Measurements from ENCODE around the gene FBXO5.
"Not testable (repeated sequence)": the region's sequence is repeated elsewhere in the genome, so short reads cannot be mapped to it uniquely, and the experiment has no call there.

Gene FBXO5

DNA sequence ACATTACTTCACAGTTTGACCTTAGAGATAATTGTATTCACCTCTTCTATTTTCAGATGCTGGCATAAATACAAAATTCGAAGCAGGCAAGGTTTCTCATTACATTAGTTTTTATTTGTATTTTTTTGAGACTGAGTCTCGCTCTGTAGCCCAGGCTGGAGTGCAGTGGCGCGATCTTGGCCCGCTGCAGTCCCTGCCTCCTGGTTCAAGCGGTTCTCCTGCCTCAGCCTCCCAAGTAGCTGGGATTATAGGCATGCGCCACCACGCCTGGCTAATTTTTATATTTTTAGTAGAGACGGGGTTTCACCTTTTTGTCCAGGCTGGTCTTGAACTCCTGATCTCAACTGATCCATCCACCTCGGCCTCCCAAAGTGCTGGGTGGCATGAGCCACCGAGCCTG, 2.5 kb upstream of the FBXO5 start:
- not testable (repeated sequence) for DNase-seq

DNA sequence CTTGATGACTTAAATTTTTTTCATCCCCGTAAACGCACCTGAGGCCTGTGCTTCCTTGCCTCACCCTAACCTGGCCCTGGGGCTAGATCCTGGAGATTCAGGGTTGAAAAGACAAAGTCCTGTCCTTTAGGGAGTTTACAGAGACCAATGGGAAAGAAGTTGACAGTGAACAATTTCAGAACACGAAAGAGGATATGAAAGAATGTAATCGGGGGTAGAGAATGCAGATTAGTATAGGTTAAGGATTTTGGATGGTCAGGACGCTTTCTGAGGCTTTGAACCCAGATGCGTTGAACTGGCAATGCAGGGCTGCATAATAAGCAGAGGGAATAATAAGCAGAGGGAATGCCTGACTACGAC, 1.7 kb upstream of the FBXO5 start:
- DNase-seq = no peak

DNA sequence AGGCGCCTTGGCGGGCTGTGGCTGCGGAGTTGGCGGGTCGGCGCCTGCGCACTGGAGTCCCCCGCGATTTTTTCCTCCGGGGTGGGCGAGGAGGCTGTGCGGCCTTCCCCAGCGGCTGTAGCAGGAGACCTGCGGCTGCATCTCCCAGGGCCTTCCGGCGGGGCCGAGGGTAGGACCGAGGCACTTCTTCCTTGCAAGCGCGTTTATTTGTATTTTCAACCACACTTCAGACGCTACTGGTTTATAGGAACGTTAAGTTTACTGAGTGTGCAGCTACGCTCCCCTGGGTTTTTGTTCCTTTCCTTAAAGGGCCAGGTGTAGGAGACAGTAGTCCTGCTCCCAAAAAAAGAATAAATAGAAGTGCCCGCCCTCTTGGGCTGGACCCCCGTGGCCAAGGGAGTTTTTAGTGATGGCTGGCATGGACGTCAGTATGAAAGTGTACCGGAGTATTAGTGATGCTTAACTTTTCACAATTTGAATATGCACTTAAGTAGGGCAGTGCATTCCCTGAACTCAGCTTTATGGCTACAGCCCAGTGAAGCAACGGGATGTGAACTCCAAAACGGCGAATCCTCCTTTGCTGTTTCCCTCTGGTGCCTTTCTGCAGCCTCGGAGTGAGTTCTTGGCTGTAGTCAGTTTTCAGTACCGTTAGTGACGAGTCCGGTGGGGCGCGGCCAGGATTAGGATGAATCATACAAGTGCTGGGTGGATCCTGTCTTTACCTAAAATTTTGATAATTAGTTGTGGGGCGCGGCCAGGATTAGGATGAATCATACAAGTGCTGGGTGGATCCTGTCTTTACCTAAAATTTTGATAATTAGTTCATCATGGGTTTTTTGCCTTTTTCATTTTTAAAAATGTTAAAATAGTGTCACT, 1.0 kb upstream of the FBXO5 start:
- DNase-seq = peak; percentile 89

DNA sequence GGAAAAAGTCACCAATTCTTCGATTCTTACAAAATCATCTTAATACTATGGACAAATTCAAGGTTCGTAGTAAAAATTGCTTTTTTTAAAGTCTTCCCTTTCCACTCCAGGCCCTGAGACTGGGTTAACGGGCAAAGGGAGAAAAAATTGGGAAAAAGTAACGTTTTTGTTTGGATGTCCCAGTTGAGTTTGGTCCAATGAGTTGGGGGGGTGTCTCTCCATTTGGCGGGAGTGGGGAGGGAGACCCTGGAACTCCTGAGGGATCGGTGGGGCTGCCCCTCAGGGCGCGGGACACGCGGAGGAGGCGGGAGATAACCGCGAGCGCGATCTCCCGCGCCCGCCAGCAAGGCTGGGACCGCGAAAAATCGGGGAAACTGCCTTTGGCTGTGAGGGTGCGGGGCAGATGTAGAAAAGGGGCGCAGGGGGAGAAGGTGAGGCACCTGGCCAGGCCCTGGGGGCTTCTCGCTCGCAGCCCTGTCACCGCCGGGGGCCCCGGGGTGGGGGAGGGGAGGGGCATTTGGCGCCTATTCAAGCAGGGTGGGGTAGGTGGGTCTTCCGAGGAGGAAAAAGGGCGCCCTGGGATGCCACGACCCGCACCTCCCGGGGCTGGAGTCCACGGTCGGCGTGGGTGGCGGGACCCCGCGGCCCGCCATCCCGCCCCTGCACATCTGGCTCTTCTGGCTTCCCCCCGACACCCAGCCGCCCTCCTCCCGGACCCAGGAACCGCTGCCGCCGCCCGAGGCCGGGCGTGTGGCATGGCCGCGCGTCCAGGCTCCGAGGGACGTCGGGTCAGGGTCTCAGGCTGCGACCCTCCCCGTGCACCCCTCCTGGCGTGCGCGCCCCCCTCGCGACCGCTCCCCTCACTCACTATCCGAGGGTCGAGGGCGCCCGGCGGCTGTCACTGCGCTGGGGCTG, 595 bp downstream of the FBXO5 start:
- no peak for DNase-seq

DNA sequence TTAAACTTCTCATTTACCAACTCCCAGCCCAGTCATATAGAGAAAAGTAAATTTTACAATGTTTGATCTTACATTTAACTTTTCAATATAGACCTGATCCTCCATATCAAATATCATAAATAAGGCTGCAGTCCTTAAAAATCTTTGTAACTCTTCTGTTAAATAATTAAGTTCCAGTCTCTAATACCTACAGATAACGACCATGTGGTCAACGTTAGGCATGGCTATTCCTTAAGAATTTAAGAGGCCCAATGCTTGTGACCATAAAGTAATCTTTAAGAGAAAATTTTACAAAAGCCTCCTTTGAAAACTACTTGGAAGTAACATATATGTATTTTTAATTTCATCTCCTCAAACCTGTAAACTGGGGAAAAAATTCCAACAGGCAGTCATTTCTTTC, 1.6 kb downstream of the FBXO5 start:
- DNase-seq = no peak

DNA sequence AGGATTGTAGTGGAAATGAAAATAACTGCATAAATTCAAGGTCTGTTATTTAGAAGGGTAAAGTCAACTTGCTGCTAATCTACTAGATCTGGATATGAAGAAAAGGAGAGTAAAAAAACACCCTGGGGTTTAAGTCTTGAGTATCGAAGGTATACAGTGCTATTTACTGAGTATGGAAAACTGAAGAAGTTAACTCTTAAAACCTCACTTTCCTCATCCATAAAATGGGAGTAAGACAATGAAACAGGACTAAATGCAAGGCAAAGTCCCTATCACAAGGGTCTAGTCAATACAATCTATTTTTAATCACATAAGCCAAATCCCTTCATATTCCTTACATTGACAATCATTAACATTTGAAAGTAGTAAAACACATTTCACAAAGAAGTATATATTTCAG, 2.2 kb downstream of the FBXO5 start:
- no peak for DNase-seq

DNA sequence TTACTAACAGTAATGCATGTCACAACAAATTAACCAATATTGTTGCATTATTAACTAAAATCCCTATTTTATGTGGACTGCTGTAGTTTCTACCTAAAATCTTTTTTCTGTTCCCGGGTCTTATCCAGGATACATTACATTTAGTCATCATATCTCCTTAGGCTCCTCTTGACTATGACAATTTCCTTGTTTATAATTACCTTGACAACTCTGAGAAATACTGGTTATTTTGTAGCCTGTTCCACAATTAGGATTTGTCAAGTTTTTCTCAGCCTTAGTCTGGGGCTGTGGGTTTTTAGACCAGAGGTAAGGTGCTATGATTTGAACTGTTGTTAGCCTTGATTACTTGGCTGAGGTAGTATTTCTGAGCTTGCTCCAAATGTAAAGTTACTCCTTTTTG, 3.7 kb downstream of the FBXO5 start:
- DNase-seq = no peak

DNA sequence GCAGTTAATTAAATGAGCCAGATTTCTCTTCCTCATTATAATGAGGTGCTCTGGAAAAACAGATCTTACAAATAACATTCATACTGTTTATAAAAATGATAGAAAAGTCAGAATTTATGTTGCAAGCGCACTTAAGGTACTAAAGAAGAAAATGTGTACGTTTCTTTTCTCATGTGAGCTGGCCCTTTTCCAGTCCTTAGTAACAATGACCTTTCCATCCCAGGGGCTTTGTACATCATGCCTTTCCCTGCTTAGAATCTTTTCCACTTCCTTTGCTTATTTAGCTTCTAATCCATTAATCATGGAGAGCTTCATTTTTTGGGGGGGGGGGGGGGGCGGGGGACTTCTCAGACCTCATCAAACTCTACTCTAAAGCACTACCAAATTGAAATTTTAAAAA, 4.8 kb downstream of the FBXO5 start:
- DNase-seq = no peak

DNA sequence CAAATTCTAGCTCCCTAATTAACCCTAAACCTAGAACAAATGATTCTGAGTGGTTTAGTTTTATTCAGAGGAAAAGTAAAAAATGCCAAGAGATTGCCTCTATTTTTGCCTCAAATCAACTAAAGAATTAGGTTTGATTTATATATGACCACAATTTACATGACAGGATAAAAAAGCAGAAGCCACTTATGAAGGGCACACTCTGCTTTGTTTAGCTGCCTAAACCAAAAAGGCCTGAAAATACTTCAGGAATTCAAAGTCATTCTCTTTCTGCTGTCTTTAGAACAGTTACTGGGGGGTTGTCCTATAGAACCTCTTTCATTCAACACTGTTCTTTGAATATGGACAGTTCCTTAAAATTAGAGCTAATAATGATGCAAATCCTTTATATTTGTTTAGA, 5.3 kb downstream of the FBXO5 start:
- no peak for DNase-seq

DNA sequence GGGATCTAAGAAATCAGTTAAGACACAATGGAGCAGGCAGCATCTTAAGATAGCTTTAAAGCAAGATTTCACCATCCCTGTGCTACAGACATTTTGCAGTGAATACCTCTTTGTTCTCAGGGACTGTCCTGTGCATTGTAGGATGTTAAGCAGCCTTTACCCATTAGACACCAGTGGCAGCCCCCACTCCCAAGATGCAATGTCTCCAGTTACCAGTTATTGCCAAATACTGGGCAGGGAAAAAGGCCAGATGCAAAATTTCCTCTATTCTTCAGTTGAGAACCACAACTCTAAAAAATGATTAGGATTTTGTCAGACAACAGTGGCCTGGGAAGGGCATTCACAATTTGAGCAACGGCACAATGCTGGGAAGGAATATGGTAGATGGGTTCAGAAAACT, 6.1 kb downstream of the FBXO5 start:
- no peak for DNase-seq

DNA sequence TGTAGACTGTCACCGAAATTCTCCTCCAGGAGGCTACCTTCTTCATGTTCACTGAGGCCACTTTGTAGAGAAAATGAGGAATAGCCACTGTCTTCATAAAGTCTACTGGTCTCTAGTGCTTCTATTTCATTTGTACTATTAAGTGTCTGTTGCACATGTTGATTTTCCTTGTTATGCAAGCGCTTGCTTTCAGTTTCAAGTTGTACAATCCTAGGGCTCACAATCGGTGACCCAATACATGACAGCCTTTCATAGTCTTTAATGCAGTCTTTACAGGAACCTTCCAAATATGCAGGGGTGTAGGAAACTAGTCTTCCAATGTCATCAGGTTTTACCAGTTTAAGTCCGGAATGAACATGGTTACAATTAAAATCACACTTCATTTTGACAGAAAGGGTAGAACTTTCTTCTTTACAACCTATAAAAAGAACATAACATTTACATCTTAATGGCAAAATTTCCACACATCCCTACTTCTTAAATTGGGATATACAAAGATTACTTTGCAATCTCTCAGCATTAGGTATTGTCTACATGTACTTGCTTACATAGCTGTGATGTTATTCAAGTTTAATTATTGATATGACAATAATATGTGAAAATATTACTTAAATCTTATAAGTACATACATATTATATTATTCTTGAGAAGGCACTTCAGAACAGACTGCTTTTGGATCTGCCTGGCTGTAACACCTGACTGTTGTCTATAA, 7.5 kb downstream of the FBXO5 start:
- DNase-seq = no peak

DNA sequence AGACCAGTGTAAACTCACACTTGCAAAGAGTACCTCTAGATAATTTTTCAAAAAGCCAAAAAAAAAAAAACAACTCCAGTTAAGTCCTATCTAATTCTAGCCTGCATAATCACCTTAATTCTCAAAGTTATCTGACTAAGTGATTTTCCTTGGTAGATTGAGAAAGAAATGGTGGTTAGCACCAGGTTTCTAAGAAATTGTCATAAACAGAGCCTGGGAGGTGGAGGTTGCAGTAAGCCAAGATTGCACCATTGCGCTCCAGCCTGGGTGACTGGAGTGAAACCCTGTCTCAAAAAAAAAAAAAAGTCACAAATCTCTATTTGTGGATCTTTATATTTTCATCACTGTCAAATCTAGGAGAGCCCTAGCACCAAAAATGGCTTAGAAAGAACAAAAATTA, 8.9 kb downstream of the FBXO5 start:
- no peak for DNase-seq

DNA sequence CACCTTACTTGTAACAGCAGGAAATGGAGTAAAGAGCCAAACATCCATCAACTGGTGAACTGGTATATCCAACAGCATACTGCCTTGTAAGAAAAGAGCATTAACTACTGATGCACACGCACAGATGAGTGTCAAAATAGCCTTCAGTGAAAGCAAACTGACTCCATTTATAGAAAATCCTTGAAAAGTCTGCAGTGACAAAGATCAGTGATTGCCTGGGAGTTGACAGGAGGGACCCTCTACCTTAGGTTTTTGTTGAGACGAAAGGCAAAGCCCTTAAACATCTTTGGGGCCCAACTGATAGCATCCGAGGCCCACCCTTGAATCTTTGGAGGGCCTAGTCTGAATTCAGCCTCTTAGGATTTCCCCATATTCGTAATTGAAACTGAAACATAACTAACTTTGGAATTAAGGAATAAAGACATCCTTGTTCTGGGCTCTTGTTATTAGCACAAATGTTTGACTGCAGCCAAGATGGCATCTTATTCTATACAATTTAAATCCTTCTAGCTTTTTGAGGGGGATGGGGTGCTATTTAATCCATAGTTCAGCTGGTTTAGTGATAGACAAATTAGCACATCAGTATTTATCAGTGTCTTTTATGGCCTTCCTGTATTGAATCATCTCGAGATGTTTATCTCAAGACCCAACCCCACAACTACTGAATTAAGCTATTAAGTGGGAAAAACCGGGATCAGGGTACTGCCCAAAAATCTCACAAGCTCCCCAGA, 13.0 kb downstream of the FBXO5 start:
- no peak for DNase-seq

DNA sequence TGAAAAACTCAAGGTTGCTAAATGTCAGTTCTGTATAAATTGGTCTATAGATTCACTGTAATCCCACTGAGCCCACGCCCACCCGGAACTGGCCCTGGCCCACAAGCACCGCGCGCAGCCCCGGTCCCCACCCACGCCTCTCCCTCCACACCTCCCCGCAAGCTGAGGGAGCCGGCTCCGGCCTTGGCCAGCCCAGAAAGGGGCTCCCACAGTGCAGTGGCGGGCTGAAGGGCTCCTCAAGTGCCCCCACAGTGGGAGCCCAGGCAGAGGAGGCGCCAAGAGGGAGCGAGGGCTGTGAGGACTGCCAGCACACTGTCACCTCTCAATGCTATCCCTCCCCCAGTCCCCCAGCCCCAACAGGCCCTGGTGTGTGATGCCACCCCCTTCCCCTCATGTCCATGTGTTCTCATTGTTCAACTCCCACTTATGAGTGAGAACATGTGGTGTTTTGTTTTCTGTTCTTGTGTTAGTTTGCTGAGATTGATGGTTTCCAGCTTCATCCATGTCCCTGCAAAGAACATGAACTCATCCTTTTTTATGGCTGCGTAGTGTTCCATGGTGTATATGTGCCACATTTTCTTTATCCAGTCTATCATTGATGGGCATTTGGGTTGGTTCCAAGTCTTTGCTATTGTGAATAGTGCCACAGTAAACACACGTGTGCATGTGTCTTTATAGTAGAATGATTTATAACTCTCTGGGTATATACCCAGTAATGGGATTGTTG, 16.5 kb downstream of the FBXO5 start:
- not testable (repeated sequence) for DNase-seq

DNA sequence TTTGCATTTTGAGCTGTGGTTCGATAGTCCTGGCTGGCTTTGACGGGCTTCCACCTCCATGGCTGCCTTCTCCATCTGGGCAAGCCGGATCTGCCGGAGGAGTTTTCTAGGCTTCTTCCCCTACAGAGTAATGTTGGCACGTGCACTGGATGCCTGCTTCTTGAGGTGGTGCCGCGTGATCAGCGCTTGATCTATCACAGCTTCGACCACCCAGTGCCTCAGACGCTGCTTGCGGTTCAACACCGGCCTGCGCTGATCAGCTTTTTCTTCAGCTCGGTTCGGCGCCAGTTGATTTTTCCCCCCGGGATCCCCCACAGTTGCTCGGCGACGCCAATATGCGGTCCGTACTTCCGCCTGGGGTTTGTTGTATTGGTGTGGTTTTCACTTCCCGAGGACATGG, 23.5 kb downstream of the FBXO5 start:
- no peak for DNase-seq

DNA sequence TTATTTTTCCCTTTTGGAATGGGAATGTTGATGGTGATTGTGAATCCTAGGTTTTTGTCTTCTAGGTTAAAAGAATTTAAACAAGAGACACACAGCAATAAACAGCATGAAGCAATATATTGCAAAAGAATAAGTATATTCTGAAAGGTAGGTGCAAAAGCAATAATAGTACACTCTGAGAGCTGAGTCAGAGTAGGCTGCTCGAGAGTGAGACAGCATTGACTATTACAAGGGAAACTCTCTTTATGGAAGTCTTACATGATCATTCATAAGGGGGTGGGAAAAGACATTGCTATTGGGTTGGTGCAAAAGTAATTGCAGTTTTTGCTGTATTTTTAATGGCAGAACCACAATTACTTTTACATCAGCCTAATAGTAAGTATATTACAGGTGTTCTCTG, 25.0 kb downstream of the FBXO5 start:
- DNase-seq = no peak

DNA sequence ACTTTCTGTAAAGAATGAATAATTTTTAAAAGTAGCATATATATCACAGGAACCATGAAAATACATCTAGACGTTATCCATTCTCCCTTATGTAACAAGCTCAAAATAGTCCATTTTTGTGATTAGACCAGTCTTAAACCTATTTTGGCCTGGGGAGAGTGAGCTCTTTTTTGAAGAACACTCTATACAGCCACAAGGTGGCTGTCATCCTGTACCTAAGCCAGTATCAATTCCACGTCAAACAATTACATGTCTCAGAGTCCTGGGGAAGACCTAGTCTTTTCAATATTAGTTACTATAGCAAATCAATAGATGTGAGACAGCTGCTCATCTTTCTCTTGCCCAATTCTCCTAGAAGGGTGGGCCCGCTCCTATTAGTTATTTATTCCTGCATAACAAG, 28.4 kb downstream of the FBXO5 start:
- DNase-seq = no peak

DNA sequence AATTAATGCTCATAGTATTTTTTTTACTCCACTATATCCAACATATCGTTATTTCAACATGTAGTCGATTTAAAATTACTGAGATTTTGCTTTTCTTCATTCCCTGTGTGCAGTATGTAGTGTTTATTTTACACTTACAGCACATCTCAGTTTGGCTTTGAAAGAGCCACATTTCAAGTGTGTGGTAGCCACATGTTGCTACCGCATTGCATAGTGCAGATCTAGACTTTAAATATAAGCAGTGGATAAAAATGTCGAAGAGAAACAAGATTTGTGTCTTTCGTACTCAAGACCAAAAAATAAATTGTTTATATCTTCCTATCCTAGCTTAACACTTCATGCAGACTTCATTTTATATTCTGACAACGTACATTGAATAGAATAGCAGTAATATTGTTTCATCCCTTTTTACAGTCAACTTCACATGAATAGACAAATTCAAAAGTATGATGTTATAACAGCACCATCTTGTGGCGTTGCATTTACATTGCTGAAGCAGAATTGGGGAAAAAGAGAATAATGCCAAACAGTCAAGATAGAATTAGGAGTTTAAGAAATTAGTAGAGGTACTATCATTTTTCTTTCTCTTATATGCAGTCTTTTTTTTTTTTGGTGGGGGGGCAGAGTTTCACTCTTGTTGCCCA, 29.9 kb downstream of the FBXO5 start:
- no peak for DNase-seq

DNA sequence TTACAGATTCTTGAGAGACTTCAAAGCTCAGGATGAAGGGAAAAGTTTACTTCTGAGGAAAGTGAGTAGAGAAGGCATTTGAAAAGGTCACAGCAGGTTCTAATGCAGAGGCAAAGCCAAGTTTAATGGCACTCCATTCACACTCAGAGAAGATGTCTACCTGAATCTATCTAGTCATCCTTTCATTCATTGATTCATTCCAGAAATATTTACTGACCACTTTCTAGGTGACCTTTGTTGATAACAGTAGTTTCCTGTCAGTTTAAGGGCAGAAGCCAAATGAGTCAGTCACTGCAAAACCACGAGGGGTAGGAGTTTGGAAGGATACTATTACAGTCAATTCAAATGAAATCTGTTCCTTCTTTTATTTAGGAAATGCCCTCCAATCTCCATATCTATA, 30.8 kb downstream of the FBXO5 start:
- DNase-seq = no peak

DNA sequence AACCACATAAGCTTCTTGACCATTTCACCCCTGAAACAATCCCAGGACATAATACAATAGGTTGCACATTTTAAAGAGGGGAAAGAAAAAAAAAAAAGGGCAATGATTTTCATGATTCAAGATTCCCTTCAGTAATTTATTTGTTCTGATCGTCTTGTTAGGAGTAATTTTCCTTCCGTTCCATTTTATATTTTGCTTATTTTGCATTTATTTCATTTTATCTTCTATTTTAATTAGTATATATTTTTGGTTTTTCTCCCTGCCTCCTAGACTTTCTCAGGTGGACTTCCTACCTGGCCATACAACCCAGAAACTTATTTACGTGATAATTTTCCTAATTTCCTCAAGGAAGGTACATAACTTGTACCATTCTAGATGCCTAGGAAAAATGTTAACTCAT, 32.6 kb downstream of the FBXO5 start:
- no peak for DNase-seq

DNA sequence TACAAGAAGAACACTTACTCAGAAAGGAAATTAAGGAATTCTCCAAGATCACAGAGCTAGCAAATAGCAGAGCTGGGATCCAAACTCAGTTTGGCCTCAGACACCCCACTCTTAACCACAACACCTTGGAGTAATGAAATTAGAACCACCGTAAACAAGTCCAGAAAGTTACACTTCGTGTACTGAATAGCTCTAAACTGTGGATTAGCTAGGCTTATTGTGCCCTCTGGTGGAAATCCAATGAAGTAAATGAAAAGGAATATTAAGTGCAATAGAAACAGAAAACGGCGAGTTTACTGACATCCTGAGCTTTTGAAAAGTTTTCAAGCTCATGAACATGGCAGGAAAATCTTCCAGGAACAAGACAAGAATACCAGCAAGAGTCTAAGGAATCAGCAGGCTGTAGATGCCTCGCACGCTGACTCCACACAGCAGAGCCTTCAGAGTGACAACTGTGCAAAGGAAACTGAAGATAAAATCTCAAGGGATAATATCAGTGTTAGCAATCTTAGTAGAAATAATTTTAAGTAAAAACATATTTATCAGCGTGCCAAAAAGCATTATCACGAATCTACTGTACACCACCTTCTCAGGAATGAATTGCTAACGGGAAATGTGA, 34.6 kb downstream of the FBXO5 start:
- no peak for DNase-seq
